WTC11 (cell line): ENCODE results near the gene GALK2. TPM values are rescaled to one million over a fixed set of nuclear protein-coding genes. Genes with fewer than 3 reads are reported as not detected.

Experiments used
- ATAC-seq: fragments of 200-7000 bp; cut with Tn5 transposase; 2 replicates; pipeline ENCODE4 v1.10.0; 2021; ENCODE audit warnings: mild to moderate bottlenecking, moderate library complexity
- CTCF ChIA-PET: fragments of 300-600 bp; sonication (Branson Sonifier 250); formaldehyde crosslinking; loops from one replicate; lab custom pipeline; 2021; ENCODE audit warnings: antibody characterized with exemption; lab: Charles Lee
- POLR2A ChIA-PET: fragments of 350-600 bp; sonication (Branson Sonifier 250); formaldehyde crosslinking; loops from one replicate; lab custom pipeline; 2021; ENCODE audit warnings: antibody characterized with exemption; lab: Charles Lee
- DNase-seq: peaks from one replicate; pipeline ENCODE4 v3.0.0; 2021; ENCODE audit warnings: low spot score
- H3K27ac Mint-ChIP-seq: 2 replicates; pipeline ENCODE4 v1.8.0; 2021; ENCODE audit warnings: mixed read lengths
- H3K27me3 Mint-ChIP-seq: 2 replicates; pipeline ENCODE4 v1.8.0; 2021; ENCODE audit warnings: low read depth, mild to moderate bottlenecking, moderate library complexity, mixed read lengths
- H3K36me3 Mint-ChIP-seq: 2 replicates; pipeline ENCODE4 v1.8.0; 2021; ENCODE audit warnings: mixed read lengths
- H3K4me1 Mint-ChIP-seq: 2 replicates; pipeline ENCODE4 v1.8.0; 2022; ENCODE audit warnings: mixed read lengths
- H3K4me3 Mint-ChIP-seq: 2 replicates; pipeline ENCODE4 v1.8.0; 2021; ENCODE audit warnings: mild to moderate bottlenecking, moderate library complexity, mixed read lengths
- H3K9me3 Mint-ChIP-seq: 2 replicates; pipeline ENCODE4 v1.8.0; 2021; ENCODE audit warnings: mixed read lengths
- CBFB ChIP-seq: sonication (generic); formaldehyde crosslinking; IDR thresholded peaks from 2 replicates; pipeline ENCODE4 v1.8.1; 2022; ENCODE audit warnings: mild to moderate bottlenecking, low read depth, missing genetic modification reagents
- FOXJ3 ChIP-seq: sonication (generic); formaldehyde crosslinking; IDR thresholded peaks from 2 replicates; pipeline ENCODE4 v1.9.0; 2021; ENCODE audit warnings: missing genetic modification reagents, mild to moderate bottlenecking, borderline replicate concordance
- FOXK1 ChIP-seq: sonication (generic); formaldehyde crosslinking; IDR thresholded peaks from 2 replicates; pipeline ENCODE4 v1.8.0; 2022; ENCODE audit warnings: mild to moderate bottlenecking, moderate library complexity, missing genetic modification reagents
- GTF2I ChIP-seq: fragments of 250-450 bp; sonication (Bioruptor Pico); conservative IDR thresholded peaks from 2 replicates; pipeline ENCODE4 v1.4.0; 2021; ENCODE audit warnings: mild to moderate bottlenecking
- HMGA2 ChIP-seq: fragments of 250-450 bp; sonication (Bioruptor Pico); IDR thresholded peaks from 2 replicates; pipeline ENCODE4 v1.4.0; 2021; ENCODE audit warnings: mild to moderate bottlenecking, moderate library complexity
- IRF1 ChIP-seq: sonication (generic); formaldehyde crosslinking; IDR thresholded peaks from 2 replicates; pipeline ENCODE4 v1.8.0; 2023; ENCODE audit warnings: missing genetic modification reagents
- JUN ChIP-seq: sonication (generic); formaldehyde crosslinking; IDR thresholded peaks from 2 replicates; pipeline ENCODE4 v1.8.0; 2023; ENCODE audit warnings: mild to moderate bottlenecking, missing genetic modification reagents
- MXD4 ChIP-seq: fragments of 250-450 bp; sonication (Bioruptor Pico); IDR thresholded peaks from 2 replicates; pipeline ENCODE4 v1.8.0; 2021; ENCODE audit warnings: mild to moderate bottlenecking, moderate library complexity, borderline replicate concordance
- PREB ChIP-seq: sonication (generic); formaldehyde crosslinking; IDR thresholded peaks from 2 replicates; pipeline ENCODE4 v1.8.1; 2022; ENCODE audit warnings: mild to moderate bottlenecking, missing genetic modification reagents, moderate library complexity, borderline replicate concordance
- PRRX2 ChIP-seq: fragments of 250-450 bp; sonication (Bioruptor Pico); IDR thresholded peaks from 2 replicates; pipeline ENCODE4 v1.8.0; 2021; ENCODE audit warnings: mild to moderate bottlenecking
- RORB ChIP-seq: fragments of 250-450 bp; sonication (Bioruptor Pico); IDR thresholded peaks from 2 replicates; pipeline ENCODE4 v1.9.0; 2021; ENCODE audit warnings: mild to moderate bottlenecking
- SOX15 ChIP-seq: fragments of 250-450 bp; sonication (Bioruptor Pico); IDR thresholded peaks from 2 replicates; pipeline ENCODE4 v1.9.0; 2021; ENCODE audit warnings: mild to moderate bottlenecking
- ZBTB21 ChIP-seq: sonication (generic); formaldehyde crosslinking; IDR thresholded peaks from 2 replicates; pipeline ENCODE4 v1.8.1; 2023; ENCODE audit warnings: mild to moderate bottlenecking, missing genetic modification reagents, borderline replicate concordance
- ZMAT4 ChIP-seq: fragments of 250-450 bp; sonication (Bioruptor Pico); IDR thresholded peaks from 2 replicates; pipeline ENCODE4 v1.9.0; 2021; ENCODE audit warnings: mild to moderate bottlenecking
- ZNF219 ChIP-seq: sonication (generic); formaldehyde crosslinking; IDR thresholded peaks from 2 replicates; pipeline ENCODE4 v1.8.0; 2023; ENCODE audit warnings: missing genetic modification reagents, mild to moderate bottlenecking, borderline replicate concordance
- ZNF396 ChIP-seq: fragments of 250-450 bp; sonication (Bioruptor Pico); IDR thresholded peaks from 2 replicates; pipeline ENCODE4 v1.8.0; 2021; ENCODE audit warnings: mild to moderate bottlenecking, moderate library complexity, borderline replicate concordance
- ZNF532 ChIP-seq: fragments of 250-450 bp; sonication (Bioruptor Pico); IDR thresholded peaks from 2 replicates; pipeline ENCODE4 v1.9.0; 2021; ENCODE audit warnings: mild to moderate bottlenecking, borderline replicate concordance
- ZNF671 ChIP-seq: fragments of 250-450 bp; sonication (Bioruptor Pico); IDR thresholded peaks from 2 replicates; pipeline ENCODE4 v1.8.0; 2021; ENCODE audit warnings: mild to moderate bottlenecking
- total RNA-seq: library from RNA; stranded (reverse); gene quantifications from 3 replicates; pipeline ENCODE4 v1.2.3, GENCODE V29; 2021

Gene GALK2
- total RNA-seq, 1 experiment from 2014 or later = 16.9 TPM

- H3K27me3 Mint-ChIP-seq = no peaks in the 10 kb centered on the region
- peaks cover 16% of the 10 kb centered on the region for H3K9me3 Mint-ChIP-seq
- TF ChIP-seq FOXK1 (CRISPR knock-in tag) (no peak), ZNF219 (CRISPR knock-in tag) (no peak), HMGA2 (CRISPR knock-in tag) (peak; percentile 84)
- no peak for DNase-seq
- H3K36me3 Mint-ChIP-seq = no peaks in the 10 kb centered on the region; the same call in 1 of the 2 replicates
- CTCF ChIA-PET = no interaction called here
- H3K4me1 Mint-ChIP-seq = peaks cover 18% of the 10 kb centered on the region
- POLR2A ChIA-PET = no interaction called here
- no peak overlapping the region for H3K27ac Mint-ChIP-seq
- no peak for ATAC-seq
- no peak overlapping the region for H3K4me3 Mint-ChIP-seq
These were observed 123.9 kb downstream of the GALK2 start for GRCh38 chr15:49293941-49294340.

GRCh38 chr15:49296258-49296657 lies 126.2 kb downstream of the GALK2 start:
- Mint-ChIP-seq H3K4me1 (peaks cover 8% of the 10 kb centered on the region), H3K9me3 (peaks cover 18% of the 10 kb centered on the region), H3K4me3 (no peak overlapping the region), H3K27ac (no peak overlapping the region), H3K36me3 (no peaks in the 10 kb centered on the region; the same call in 1 of the 2 replicates), H3K27me3 (no peaks in the 10 kb centered on the region)
- ChIA-PET POLR2A (no interaction called here), CTCF (no interaction called here)
- no peak for TF ChIP-seq ZNF532 (CRISPR knock-in tag)
- TF ChIP-seq FOXJ3 (CRISPR knock-in tag) = no peak
- no peak for TF ChIP-seq FOXK1 (CRISPR knock-in tag)
- no peak for TF ChIP-seq MXD4 (CRISPR knock-in tag)
- no peak for TF ChIP-seq ZNF671
- no peak for TF ChIP-seq CBFB (CRISPR knock-in tag)
- TF ChIP-seq GTF2I (CRISPR knock-in tag) = no peak
- TF ChIP-seq PRRX2 (CRISPR knock-in tag) = no peak
- no peak for TF ChIP-seq JUN (CRISPR knock-in tag)
- no peak for TF ChIP-seq ZBTB21 (CRISPR knock-in tag)
- TF ChIP-seq ZNF219 (CRISPR knock-in tag) = no peak
- TF ChIP-seq RORB (CRISPR knock-in tag) = no peak
- no peak for TF ChIP-seq PREB (CRISPR knock-in tag)
- no peak for TF ChIP-seq SOX15 (CRISPR knock-in tag)
- TF ChIP-seq IRF1 = no peak
- DNase-seq (no peak), ATAC-seq (no peak)

GRCh38 chr15:49297584-49297983 lies 127.5 kb downstream of the GALK2 start:
- Mint-ChIP-seq H3K4me1 (no peaks in the 10 kb centered on the region), H3K36me3 (no peaks in the 10 kb centered on the region; the same call in 1 of the 2 replicates), H3K4me3 (no peak overlapping the region), H3K9me3 (peaks cover 18% of the 10 kb centered on the region), H3K27ac (no peak overlapping the region), H3K27me3 (no peaks in the 10 kb centered on the region)
- no peak for ATAC-seq
- DNase-seq = no peak
- CTCF ChIA-PET = no interaction called here
- TF ChIP-seq ZNF396 (CRISPR knock-in tag) = no peak
- TF ChIP-seq ZMAT4 = no peak
- POLR2A ChIA-PET = no interaction called here
